Activated T-cell treated with anti-CD3 and anti-CD28 coated beads, Interleukin-2, amount 50 U/mL, for 72 hours (primary cell): ENCODE measurements around the gene PDK4. TPM values are rescaled to one million over a fixed set of nuclear protein-coding genes. Genes with fewer than 3 reads are reported as not detected.

ENCODE experiments used
- ATAC-seq, 2 donors: fragments of 150-1000 bp; cut with Tn5 transposase; replicated peaks in 1 of 2; 2 replicates each; pipeline ENCODE4 v1.10.0; 2021; ENCODE audit warnings: moderate library complexity in 2 of 2, mild to moderate bottlenecking in 1 of 2
- DNase-seq, 2 donors: peaks; one replicate each; pipeline ENCODE4 v3.0.0; 2021 to 2022; ENCODE audit warnings: mixed read lengths in 1 of 2
- H3K27ac Mint-ChIP-seq: one replicate; pipeline ENCODE4 v1.8.0; 2022; ENCODE audit warnings: mild to moderate bottlenecking, moderate library complexity, mixed read lengths
- H3K27me3 Mint-ChIP-seq: one replicate; pipeline ENCODE4 v1.8.0; 2022; ENCODE audit warnings: low read depth, mixed read lengths
- H3K36me3 Mint-ChIP-seq, 2 donors: one replicate each; pipeline ENCODE4 v1.8.0; 2022; ENCODE audit warnings: mixed read lengths in 2 of 2, mild to moderate bottlenecking in 1 of 2; ENCODE audit not compliant: insufficient read depth in 2 of 2
- H3K4me1 Mint-ChIP-seq: one replicate; pipeline ENCODE4 v1.8.0; 2022; ENCODE audit warnings: low read depth, mixed read lengths
- H3K4me3 Mint-ChIP-seq, 2 donors: one replicate each; pipeline ENCODE4 v1.8.0; 2022; ENCODE audit warnings: mild to moderate bottlenecking in 2 of 2, mixed read lengths in 2 of 2, moderate library complexity in 2 of 2
- H3K9me3 Mint-ChIP-seq, 2 donors: one replicate each; pipeline ENCODE4 v1.8.0; 2022; ENCODE audit warnings: mixed read lengths in 2 of 2
- total RNA-seq, 2 donors: library from RNA; stranded (reverse); gene quantifications; one replicate each; pipeline ENCODE4 v1.2.3, GENCODE V29; 2022

PDK4 gene
- total RNA-seq, 2 donors from 2014 or later = not detected

DNA sequence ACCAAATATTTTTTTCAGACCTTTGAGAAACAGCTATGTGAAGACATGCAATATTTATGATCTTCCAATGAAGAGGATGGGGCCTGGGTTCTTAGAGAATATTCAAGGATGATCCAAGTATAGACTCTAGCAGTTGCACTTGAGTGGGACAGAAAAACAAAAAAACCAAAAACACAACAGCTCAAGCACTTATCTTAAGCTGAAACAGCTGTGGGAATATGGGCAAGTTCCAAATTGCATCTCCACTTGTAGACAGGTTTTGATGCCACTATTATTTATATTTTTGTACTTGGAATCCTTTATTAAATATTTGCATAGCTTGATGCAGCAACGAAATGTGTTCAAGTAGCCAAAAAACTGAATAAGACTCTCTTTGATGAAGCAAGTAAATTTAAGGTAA lies 2.2 kb upstream of the PDK4 start:
- Mint-ChIP-seq H3K36me3 (no peaks in the 10 kb centered on the region), H3K27me3 (peaks cover 21% of the 10 kb centered on the region), H3K4me1 (peaks cover 10% of the 10 kb centered on the region), H3K4me3 (no peak overlapping the region), H3K9me3 (peaks cover 0 to 3% of the 10 kb centered on the region in 2 donors), H3K27ac (no peak overlapping the region)
- ATAC-seq (no peak), DNase-seq (no peak)

DNA sequence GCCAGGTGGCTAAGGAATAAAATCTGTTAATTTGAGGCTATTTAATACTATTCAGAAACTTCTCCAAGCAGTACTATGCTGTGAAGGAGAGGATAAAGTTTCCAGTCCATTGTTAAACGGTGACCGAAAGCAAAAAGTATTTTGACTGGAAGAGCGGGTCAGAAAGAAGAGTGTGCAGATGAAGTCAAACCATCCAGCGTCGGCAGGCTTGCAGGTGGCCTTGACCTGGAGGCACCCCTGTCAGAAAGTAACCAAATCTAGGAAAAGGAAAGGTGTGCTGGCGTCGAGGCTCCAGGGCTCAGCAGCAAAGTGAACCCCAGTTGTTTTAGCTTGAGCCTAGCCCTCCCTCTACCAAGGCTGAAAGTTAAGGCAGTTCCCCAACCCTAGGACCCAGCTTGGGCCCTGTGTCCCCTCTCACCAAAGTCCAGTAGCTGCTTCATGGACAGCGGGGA lies 544 bp downstream of the PDK4 start:
- no peak overlapping the region for H3K27ac Mint-ChIP-seq
- peaks cover 10% of the 10 kb centered on the region for H3K4me1 Mint-ChIP-seq
- DNase-seq = no peak
- H3K4me3 Mint-ChIP-seq = peak overlapping the region in 1 of 2 donors; percentile 18
- no peak for ATAC-seq
- H3K36me3 Mint-ChIP-seq = no peaks in the 10 kb centered on the region
- peaks cover 0 to 3% of the 10 kb centered on the region in 2 donors for H3K9me3 Mint-ChIP-seq
- H3K27me3 Mint-ChIP-seq = peaks cover 21% of the 10 kb centered on the region

- H3K27me3 Mint-ChIP-seq = peaks cover 21% of the 10 kb centered on the region
- peaks cover 10% of the 10 kb centered on the region for H3K4me1 Mint-ChIP-seq
- ATAC-seq (no peak), DNase-seq (no peak)
- H3K4me3 Mint-ChIP-seq = no peak overlapping the region
- H3K9me3 Mint-ChIP-seq = no peaks in the 10 kb centered on the region
- no peaks in the 10 kb centered on the region for H3K36me3 Mint-ChIP-seq
- H3K27ac Mint-ChIP-seq = no peak overlapping the region
Measured at GRCh38 chr7:95594185-95594584, 2.1 kb downstream of the PDK4 start.

DNA sequence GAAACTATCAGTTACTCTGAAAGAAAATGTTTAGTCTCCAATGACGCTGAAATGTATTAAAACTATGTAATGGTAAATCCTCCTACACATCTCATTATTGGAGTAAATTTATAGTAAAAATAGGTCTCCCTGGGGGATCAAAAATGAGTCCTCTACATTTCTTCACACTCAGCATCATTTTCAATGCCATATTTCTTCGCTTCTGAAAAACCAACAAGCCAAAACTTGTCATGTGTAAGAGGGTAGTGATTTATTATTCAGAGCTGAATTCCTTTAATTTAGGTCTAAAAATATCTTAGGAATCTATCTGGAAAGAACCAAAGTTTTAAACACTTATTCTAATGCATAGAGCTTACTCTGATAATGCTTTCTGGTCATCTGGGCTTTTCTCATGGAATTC lies 3.0 kb downstream of the PDK4 start:
- H3K4me1 Mint-ChIP-seq = peaks cover 10% of the 10 kb centered on the region
- no peak overlapping the region for H3K27ac Mint-ChIP-seq
- peaks cover 20% of the 10 kb centered on the region for H3K27me3 Mint-ChIP-seq
- H3K4me3 Mint-ChIP-seq = no peak overlapping the region
- no peaks in the 10 kb centered on the region for H3K9me3 Mint-ChIP-seq
- no peaks in the 10 kb centered on the region for H3K36me3 Mint-ChIP-seq
- no peak for DNase-seq
- ATAC-seq = no peak

DNA sequence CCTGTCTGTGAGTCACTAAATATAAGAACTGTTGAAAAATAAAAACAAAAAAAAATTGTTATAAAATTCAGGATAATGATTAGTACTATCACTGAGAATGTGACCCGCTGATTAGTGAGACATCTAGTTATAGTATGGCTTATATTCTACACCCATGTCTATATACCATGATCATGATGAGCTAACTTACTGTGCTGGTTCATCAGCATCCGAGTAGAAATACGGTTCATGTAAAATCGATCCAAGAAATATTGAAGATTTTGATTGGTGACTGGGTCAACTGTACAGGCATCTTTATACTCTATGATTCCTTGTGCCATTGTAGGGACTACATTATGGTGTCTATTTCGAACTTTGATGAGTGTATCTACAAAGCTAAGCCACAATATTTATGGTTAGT lies 3.7 kb downstream of the PDK4 start:
- DNase-seq (no peak), ATAC-seq (no peak)
- H3K27ac Mint-ChIP-seq = no peak overlapping the region
- H3K36me3 Mint-ChIP-seq = no peaks in the 10 kb centered on the region
- H3K9me3 Mint-ChIP-seq = no peaks in the 10 kb centered on the region
- no peak overlapping the region for H3K4me3 Mint-ChIP-seq
- H3K4me1 Mint-ChIP-seq = peaks cover 10% of the 10 kb centered on the region
- H3K27me3 Mint-ChIP-seq = peaks cover 14% of the 10 kb centered on the region

- Mint-ChIP-seq H3K27me3 (peaks cover 6% of the 10 kb centered on the region), H3K4me1 (peaks cover 4% of the 10 kb centered on the region), H3K4me3 (no peak overlapping the region), H3K36me3 (no peaks in the 10 kb centered on the region), H3K27ac (no peak overlapping the region), H3K9me3 (no peaks in the 10 kb centered on the region)
- DNase-seq (no peak), ATAC-seq (no peak)
Measured at GRCh38 chr7:95590387-95591248, 5.7 kb downstream of the PDK4 start.

GRCh38 chr7:95589766-95590165 lies 6.5 kb downstream of the PDK4 start:
- no peaks in the 10 kb centered on the region for H3K9me3 Mint-ChIP-seq
- no peak overlapping the region for H3K4me3 Mint-ChIP-seq
- no peak overlapping the region for H3K27ac Mint-ChIP-seq
- no peaks in the 10 kb centered on the region for H3K36me3 Mint-ChIP-seq
- no peaks in the 10 kb centered on the region for H3K27me3 Mint-ChIP-seq
- H3K4me1 Mint-ChIP-seq = no peaks in the 10 kb centered on the region
- ATAC-seq (no peak), DNase-seq (no peak)

GRCh38 chr7:95589031-95589430 lies 7.3 kb downstream of the PDK4 start:
- no peaks in the 10 kb centered on the region for H3K4me1 Mint-ChIP-seq
- DNase-seq (no peak), ATAC-seq (no peak)
- no peaks in the 10 kb centered on the region for H3K36me3 Mint-ChIP-seq
- no peak overlapping the region for H3K27ac Mint-ChIP-seq
- H3K9me3 Mint-ChIP-seq = no peaks in the 10 kb centered on the region
- no peak overlapping the region for H3K4me3 Mint-ChIP-seq
- no peaks in the 10 kb centered on the region for H3K27me3 Mint-ChIP-seq

DNA sequence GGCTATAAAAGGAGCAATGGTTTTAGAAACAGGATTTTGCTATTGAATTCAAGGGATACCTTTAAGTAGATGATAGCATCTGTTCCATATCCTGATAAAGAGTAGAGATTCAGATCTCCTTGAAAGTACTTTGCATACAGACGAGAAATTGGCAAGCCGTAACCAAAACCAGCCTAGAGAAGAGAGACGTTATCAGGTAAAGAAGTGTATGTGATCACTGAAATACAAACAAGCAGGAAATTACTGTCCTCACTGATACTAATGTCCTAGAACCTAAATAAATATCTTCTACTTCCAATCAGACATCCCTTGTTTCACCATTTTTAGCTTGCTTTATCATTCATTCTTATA lies 9.4 kb downstream of the PDK4 start:
- Mint-ChIP-seq H3K4me1 (no peaks in the 10 kb centered on the region), H3K27me3 (no peaks in the 10 kb centered on the region), H3K4me3 (no peak overlapping the region), H3K9me3 (no peaks in the 10 kb centered on the region), H3K36me3 (no peaks in the 10 kb centered on the region), H3K27ac (no peak overlapping the region)
- DNase-seq (no peak), ATAC-seq (no peak)

GRCh38 chr7:95585426-95585789 lies 10.9 kb downstream of the PDK4 start:
- DNase-seq (no peak), ATAC-seq (no peak)
- Mint-ChIP-seq H3K27me3 (no peaks in the 10 kb centered on the region), H3K4me1 (no peaks in the 10 kb centered on the region), H3K36me3 (no peaks in the 10 kb centered on the region), H3K4me3 (no peak overlapping the region), H3K9me3 (no peaks in the 10 kb centered on the region), H3K27ac (no peak overlapping the region)

GRCh38 chr7:95584769-95585425 lies 11.4 kb downstream of the PDK4 start:
- Mint-ChIP-seq H3K4me3 (no peak overlapping the region), H3K4me1 (no peaks in the 10 kb centered on the region), H3K36me3 (no peaks in the 10 kb centered on the region), H3K27ac (no peak overlapping the region), H3K9me3 (no peaks in the 10 kb centered on the region), H3K27me3 (no peaks in the 10 kb centered on the region)
- DNase-seq (no peak), ATAC-seq (no peak)

DNA sequence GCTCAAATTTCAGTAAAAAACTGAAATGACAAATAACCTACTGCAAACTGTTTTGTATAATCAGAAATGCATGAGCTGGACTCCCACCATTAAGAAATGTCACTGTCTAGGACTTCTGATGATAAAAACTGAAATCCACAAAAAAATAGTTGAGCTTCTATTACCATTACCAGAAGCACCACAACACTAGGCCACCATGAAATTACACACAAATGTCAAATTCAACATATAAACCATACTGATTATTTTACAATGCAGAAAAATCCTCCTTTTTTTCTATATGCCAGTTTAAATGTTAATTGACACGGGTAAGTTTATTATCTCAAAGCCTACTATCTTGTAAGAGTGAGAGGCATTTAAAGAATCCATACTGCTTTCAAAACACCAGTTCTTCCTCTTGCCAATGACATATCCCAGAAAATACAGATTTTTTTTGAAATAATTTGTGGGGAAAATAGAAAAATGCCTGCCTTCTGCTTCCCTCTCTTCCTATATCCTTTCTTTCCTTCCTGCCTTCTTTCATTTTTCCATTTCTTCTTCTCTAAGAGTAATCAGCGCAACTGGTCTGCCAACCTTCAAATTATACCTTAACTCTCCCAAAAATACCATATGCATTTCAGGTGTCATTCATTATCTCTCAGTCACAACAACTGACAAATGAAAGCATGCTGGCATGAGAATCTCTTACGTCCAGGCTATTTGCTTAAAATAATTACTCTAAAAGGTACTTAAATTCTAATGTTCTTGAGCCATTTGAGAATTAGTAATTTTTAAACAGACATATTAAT lies 12.3 kb downstream of the PDK4 start:
- no peaks in the 10 kb centered on the region for H3K9me3 Mint-ChIP-seq

GRCh38 chr7:95582578-95583293 lies 13.6 kb downstream of the PDK4 start:
- no peaks in the 10 kb centered on the region for H3K4me1 Mint-ChIP-seq
- no peaks in the 10 kb centered on the region for H3K27me3 Mint-ChIP-seq
- ATAC-seq = no peak
- H3K9me3 Mint-ChIP-seq = no peaks in the 10 kb centered on the region
- no peak for DNase-seq
- H3K36me3 Mint-ChIP-seq = no peaks in the 10 kb centered on the region
- no peak overlapping the region for H3K27ac Mint-ChIP-seq
- H3K4me3 Mint-ChIP-seq = no peak overlapping the region

More for the DNA sequence above, 12.3 kb downstream of the PDK4 start:
- no peaks in the 10 kb centered on the region for H3K4me1 Mint-ChIP-seq
- H3K27ac Mint-ChIP-seq = no peak overlapping the region
- no peaks in the 10 kb centered on the region for H3K27me3 Mint-ChIP-seq
- H3K4me3 Mint-ChIP-seq = no peak overlapping the region
- no peak for ATAC-seq
- no peak for DNase-seq
- no peaks in the 10 kb centered on the region for H3K36me3 Mint-ChIP-seq
